ENCODE measurements around the gene KCNH8.

DNA sequence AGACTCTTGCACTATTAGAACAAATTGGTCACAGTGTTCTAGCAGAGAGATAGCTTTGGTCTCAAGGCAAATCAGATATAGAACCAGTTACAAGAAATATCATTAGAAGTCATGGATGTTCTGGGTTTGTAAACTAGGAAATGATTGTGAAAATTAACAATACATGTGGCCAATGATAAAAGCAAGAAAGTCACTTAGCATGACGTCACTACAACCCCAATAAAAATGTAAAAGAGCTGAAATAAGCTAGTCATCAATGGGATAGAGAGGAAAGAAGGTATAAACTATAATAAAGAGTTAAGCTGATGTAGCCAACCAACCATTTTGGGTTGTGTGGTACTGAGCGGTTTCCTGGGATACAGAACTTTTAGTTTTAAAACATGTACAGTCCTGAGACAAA is 32.1 kb upstream of the KCNH8 start:
- TF ChIP-seq, protein P1, sequence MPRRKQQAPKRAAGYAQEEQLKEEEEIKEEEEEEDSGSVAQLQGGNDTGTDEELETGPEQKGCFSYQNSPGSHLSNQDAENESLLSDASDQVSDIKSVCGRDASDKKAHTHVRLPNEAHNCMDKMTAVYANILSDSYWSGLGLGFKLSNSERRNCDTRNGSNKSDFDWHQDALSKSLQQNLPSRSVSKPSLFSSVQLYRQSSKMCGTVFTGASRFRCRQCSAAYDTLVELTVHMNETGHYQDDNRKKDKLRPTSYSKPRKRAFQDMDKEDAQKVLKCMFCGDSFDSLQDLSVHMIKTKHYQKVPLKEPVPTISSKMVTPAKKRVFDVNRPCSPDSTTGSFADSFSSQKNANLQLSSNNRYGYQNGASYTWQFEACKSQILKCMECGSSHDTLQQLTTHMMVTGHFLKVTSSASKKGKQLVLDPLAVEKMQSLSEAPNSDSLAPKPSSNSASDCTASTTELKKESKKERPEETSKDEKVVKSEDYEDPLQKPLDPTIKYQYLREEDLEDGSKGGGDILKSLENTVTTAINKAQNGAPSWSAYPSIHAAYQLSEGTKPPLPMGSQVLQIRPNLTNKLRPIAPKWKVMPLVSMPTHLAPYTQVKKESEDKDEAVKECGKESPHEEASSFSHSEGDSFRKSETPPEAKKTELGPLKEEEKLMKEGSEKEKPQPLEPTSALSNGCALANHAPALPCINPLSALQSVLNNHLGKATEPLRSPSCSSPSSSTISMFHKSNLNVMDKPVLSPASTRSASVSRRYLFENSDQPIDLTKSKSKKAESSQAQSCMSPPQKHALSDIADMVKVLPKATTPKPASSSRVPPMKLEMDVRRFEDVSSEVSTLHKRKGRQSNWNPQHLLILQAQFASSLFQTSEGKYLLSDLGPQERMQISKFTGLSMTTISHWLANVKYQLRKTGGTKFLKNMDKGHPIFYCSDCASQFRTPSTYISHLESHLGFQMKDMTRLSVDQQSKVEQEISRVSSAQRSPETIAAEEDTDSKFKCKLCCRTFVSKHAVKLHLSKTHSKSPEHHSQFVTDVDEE (CRISPR knock-in tag; IDR thresholded peaks at IDR 0.05): no peak
- TF ChIP-seq, protein P2, sequence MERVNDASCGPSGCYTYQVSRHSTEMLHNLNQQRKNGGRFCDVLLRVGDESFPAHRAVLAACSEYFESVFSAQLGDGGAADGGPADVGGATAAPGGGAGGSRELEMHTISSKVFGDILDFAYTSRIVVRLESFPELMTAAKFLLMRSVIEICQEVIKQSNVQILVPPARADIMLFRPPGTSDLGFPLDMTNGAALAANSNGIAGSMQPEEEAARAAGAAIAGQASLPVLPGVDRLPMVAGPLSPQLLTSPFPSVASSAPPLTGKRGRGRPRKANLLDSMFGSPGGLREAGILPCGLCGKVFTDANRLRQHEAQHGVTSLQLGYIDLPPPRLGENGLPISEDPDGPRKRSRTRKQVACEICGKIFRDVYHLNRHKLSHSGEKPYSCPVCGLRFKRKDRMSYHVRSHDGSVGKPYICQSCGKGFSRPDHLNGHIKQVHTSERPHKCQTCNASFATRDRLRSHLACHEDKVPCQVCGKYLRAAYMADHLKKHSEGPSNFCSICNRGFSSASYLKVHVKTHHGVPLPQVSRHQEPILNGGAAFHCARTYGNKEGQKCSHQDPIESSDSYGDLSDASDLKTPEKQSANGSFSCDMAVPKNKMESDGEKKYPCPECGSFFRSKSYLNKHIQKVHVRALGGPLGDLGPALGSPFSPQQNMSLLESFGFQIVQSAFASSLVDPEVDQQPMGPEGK (CRISPR knock-in tag; IDR thresholded peaks at IDR 0.05; ENCODE audit: borderline replicate concordance): no peak
- TF ChIP-seq, protein P3, sequence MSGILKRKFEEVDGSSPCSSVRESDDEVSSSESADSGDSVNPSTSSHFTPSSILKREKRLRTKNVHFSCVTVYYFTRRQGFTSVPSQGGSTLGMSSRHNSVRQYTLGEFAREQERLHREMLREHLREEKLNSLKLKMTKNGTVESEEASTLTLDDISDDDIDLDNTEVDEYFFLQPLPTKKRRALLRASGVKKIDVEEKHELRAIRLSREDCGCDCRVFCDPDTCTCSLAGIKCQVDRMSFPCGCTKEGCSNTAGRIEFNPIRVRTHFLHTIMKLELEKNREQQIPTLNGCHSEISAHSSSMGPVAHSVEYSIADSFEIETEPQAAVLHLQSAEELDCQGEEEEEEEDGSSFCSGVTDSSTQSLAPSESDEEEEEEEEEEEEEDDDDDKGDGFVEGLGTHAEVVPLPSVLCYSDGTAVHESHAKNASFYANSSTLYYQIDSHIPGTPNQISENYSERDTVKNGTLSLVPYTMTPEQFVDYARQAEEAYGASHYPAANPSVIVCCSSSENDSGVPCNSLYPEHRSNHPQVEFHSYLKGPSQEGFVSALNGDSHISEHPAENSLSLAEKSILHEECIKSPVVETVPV (CRISPR knock-in tag; IDR thresholded peaks at IDR 0.05): no peak

Data from SK-N-SH treated with all-trans-retinoic acid at 6 μM for 48 hours (cell line).